ENCODE results near the gene ATP9B. TPM values are rescaled to one million over a fixed set of nuclear protein-coding genes. Genes with fewer than 3 reads are reported as not detected.
A peak's percentile ranks its signal among the peaks of the same experiment; 100 is the strongest.
"Not testable (repeated sequence)": the region's sequence is repeated elsewhere in the genome, so short reads cannot be mapped to it uniquely, and the experiment has no call there.

ATP9B gene
- total RNA-seq, 8 experiments from 2014 or later = 15.6 to 44.1 (median 21.6) TPM

DNA sequence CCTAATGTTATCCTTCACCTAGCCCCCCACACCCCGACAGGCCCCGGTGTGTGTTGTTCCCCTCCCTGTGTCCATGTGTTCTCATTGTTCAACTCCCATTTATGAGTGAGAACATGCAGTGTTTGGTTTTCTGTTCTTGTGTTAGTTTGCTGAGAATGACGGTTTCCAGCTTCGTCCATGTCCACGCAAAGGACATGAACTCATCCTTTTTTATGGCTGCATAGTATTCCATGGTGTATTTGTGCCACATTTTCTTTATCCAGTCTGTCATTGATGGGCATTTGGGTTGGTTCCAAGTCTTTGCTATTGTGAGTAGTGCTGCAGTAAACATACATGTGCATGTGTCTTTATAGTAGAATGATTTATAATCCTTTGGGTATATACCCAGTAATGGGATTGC, 9.6 kb downstream of the ATP9B start:
- WGBS, 10 experiments = 93 to 100% (median 98%) methylated on average over 1 to 3 of the region's 5 CpGs; no CpG with 5 or more reads in 6 of the 10 experiments
- in situ Hi-C loops (cut with MboI; ENCODE audit: low pct_unique_long_range_greater_than_20kb in 2 of 9, low sequenced_read_pairs in 9 of 9, unreplicated experiment in 9 of 9); H3K4me3 ChIP-seq; H3K27ac ChIP-seq; H3K4me1 ChIP-seq (replicated peaks in 1 of 2); ATAC-seq (replicated peaks in 6 of 8): not testable (repeated sequence)

DNA sequence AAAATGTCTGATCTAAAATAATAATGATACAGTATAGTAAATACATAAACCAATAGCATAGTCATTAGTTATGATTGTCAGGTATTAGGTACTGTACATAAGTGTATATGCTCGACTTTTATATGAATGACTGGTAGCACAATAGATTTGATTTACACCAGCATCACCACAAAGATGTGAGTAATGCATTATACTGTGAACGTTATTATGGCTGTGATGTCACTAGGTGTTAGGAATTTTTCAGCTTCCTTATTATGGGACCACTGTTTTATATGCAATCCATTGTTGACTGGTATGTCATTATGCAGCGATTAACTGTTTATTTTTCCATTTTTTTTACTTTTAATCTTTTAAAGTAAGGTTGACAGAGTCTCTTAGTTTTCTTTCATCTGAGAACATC, 23.7 kb downstream of the ATP9B start:
- H3K27ac ChIP-seq = no peak overlapping the region
- H3K4me3 ChIP-seq = no peak overlapping the region
- 71 to 100% (median 82%) methylated on average over 1 to 3 of the region's 3 CpGs for WGBS, 10 experiments
- H3K4me1 ChIP-seq (replicated peaks in 1 of 2) = no peaks in the 10 kb centered on the region
- peak in 2 of 8 experiments; percentile 35 to 42 for ATAC-seq (replicated peaks in 6 of 8)
- in situ Hi-C loops (cut with MboI; ENCODE audit: low pct_unique_long_range_greater_than_20kb in 2 of 9, low sequenced_read_pairs in 9 of 9, unreplicated experiment in 9 of 9) = no loop called here

DNA sequence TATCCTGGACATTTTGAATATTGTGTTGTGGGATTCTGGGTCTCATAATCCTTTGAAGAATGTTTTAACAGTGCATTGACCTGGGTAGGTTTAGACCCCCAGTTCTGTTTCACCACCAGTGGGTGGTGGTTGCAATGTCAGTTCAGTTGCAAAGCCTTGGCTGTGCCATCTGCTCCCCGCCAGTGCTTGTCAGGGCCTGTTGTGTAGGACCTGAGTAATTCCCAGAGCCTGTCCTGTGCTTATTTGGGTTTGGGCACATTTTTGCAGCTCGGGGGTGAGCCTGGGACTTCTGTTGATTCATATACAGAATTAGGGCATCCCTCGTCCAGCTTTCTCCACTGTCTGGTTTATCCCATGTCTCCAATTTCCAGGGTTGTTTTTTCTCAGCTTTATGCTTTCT, 24.8 kb downstream of the ATP9B start:
- H3K4me1 ChIP-seq (replicated peaks in 1 of 2) = no peaks in the 10 kb centered on the region
- no peak overlapping the region for H3K27ac ChIP-seq
- no peak overlapping the region for H3K4me3 ChIP-seq
- 75 to 100% (median 87%) methylated on average over 1 to 3 of the region's 3 CpGs; no CpG with 5 or more reads in 1 of the 10 experiments for WGBS, 10 experiments
- no peak for ATAC-seq (replicated peaks in 6 of 8)
- in situ Hi-C loops (cut with MboI; ENCODE audit: low pct_unique_long_range_greater_than_20kb in 2 of 9, low sequenced_read_pairs in 9 of 9, unreplicated experiment in 9 of 9) = no loop called here

DNA sequence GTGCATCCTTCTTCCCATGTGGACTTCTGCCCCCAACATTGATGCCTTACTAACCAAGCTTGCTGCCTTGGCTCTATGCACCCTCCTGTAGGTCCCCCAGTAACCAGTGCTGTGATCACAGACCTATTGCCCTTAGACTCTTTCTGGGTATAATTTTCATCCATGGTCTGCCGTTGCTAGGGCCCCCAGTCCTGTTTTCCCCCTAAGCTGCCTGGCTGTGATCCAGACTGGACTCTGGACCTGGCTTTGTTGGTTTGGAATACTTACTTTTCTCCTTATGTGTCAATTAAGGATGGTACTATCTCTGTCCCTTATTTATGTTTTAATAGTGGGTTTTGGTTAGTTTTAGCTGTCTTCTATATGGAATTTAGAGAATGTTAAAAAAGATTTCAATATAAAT, 26.0 kb downstream of the ATP9B start:
- H3K4me1 ChIP-seq (replicated peaks in 1 of 2) = no peaks in the 10 kb centered on the region
- no peak overlapping the region for H3K27ac ChIP-seq
- 13 to 67% (median 61%) methylated on average over 1 of the region's 1 CpG; no CpG with 5 or more reads in 6 of the 10 experiments for WGBS, 10 experiments
- ATAC-seq (replicated peaks in 6 of 8) = no peak
- in situ Hi-C loops (cut with MboI; ENCODE audit: low pct_unique_long_range_greater_than_20kb in 2 of 9, low sequenced_read_pairs in 9 of 9, unreplicated experiment in 9 of 9) = no loop called here
- no peak overlapping the region for H3K4me3 ChIP-seq

GRCh38 chr18:79100944-79101343, 31.8 kb downstream of the ATP9B start:
- Histone ChIP-seq H3K27ac (no peak overlapping the region), H3K4me3 (no peak overlapping the region), H3K4me1 (replicated peaks in 1 of 2) (no peaks in the 10 kb centered on the region)
- no peak for ATAC-seq (replicated peaks in 6 of 8)
- in situ Hi-C loops (cut with MboI; ENCODE audit: low pct_unique_long_range_greater_than_20kb in 2 of 9, low sequenced_read_pairs in 9 of 9, unreplicated experiment in 9 of 9) = no loop called here
- 14 to 100% (median 90%) methylated on average over 1 to 2 of the region's 2 CpGs; no CpG with 5 or more reads in 3 of the 10 experiments for WGBS, 10 experiments

DNA sequence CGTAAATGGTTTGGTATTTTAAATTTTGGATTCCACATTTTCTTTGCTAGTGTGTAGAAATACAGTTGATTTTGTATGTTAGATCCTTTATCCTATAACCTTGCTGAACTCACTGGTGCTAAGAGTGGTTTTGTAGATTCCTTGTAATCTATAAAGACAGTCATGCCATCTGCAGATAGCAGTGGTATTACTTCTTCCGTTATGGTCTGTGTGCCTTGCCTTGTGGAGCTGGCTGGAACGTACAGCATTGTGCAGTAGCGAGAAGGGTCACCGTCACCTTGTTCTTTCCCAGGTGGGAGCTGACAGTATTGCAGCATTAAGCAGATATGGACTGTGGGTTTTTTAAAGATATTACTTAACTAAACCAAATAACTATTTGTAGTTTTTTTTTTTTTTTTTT, 33.7 kb downstream of the ATP9B start:
- no peak for ATAC-seq (replicated peaks in 6 of 8)
- Histone ChIP-seq H3K4me3 (no peak overlapping the region), H3K4me1 (replicated peaks in 1 of 2) (no peaks in the 10 kb centered on the region), H3K27ac (no peak overlapping the region)
- in situ Hi-C loops (cut with MboI; ENCODE audit: low pct_unique_long_range_greater_than_20kb in 2 of 9, low sequenced_read_pairs in 9 of 9, unreplicated experiment in 9 of 9) = no loop called here
- WGBS, 10 experiments = 93 to 100% (median 98%) methylated on average over 1 to 5 of the region's 5 CpGs

GRCh38 chr18:79104137-79104536, 34.9 kb downstream of the ATP9B start:
- ATAC-seq (replicated peaks in 6 of 8) = no peak
- Histone ChIP-seq H3K27ac (no peak overlapping the region), H3K4me1 (replicated peaks in 1 of 2) (no peaks in the 10 kb centered on the region), H3K4me3 (no peak overlapping the region)
- in situ Hi-C loops (cut with MboI; ENCODE audit: low pct_unique_long_range_greater_than_20kb in 2 of 9, low sequenced_read_pairs in 9 of 9, unreplicated experiment in 9 of 9) = no loop called here
- WGBS, 10 experiments = 75 to 100% (median 100%) methylated on average over 1 to 2 of the region's 2 CpGs; no CpG with 5 or more reads in 1 of the 10 experiments

GRCh38 chr18:79105455-79105854, 36.3 kb downstream of the ATP9B start:
- WGBS, 10 experiments = 87 to 100% (median 97%) methylated on average over 1 to 6 of the region's 6 CpGs
- Histone ChIP-seq H3K4me3 (no peak overlapping the region), H3K27ac (no peak overlapping the region), H3K4me1 (replicated peaks in 1 of 2) (no peaks in the 10 kb centered on the region)
- no peak for ATAC-seq (replicated peaks in 6 of 8)
- in situ Hi-C loops (cut with MboI; ENCODE audit: low pct_unique_long_range_greater_than_20kb in 2 of 9, low sequenced_read_pairs in 9 of 9, unreplicated experiment in 9 of 9) = no loop called here

DNA sequence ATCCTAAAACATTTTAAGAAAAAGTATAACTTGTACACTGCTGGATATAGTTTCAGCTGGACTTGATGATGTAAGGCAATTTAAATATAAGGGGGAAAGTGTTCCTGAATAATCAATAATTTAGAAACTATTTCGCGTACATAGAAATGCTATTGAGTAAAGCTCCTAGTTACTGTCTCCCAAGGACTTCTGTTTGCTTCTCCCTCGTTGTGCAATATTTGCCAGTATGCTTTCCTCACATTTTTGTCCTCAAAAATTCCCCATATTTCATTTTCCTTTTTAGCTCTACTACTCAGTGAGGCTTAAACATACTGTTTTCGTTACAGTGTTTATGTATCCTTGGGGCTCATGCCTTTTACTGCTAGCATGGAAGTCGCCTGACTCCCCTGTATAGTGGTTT, 36.9 kb downstream of the ATP9B start:
- Histone ChIP-seq H3K27ac (no peak overlapping the region), H3K4me1 (replicated peaks in 1 of 2) (no peaks in the 10 kb centered on the region), H3K4me3 (no peak overlapping the region)
- 67 to 100% (median 87%) methylated on average over 3 to 5 of the region's 5 CpGs for WGBS, 10 experiments
- in situ Hi-C loops (cut with MboI; ENCODE audit: low pct_unique_long_range_greater_than_20kb in 2 of 9, low sequenced_read_pairs in 9 of 9, unreplicated experiment in 9 of 9) = no loop called here
- ATAC-seq (replicated peaks in 6 of 8) = no peak

GRCh38 chr18:79107886-79108285, 38.7 kb downstream of the ATP9B start:
- no peak overlapping the region for H3K27ac ChIP-seq
- no peaks in the 10 kb centered on the region for H3K4me1 ChIP-seq (replicated peaks in 1 of 2)
- in situ Hi-C loops (cut with MboI; ENCODE audit: low pct_unique_long_range_greater_than_20kb in 2 of 9, low sequenced_read_pairs in 9 of 9, unreplicated experiment in 9 of 9) = no loop called here
- WGBS, 10 experiments = 69 to 86% (median 76%) methylated on average over 1 to 4 of the region's 4 CpGs; no CpG with 5 or more reads in 4 of the 10 experiments
- H3K4me3 ChIP-seq = no peak overlapping the region
- ATAC-seq (replicated peaks in 6 of 8) = peak in 1 of 8 experiments; percentile 10

DNA sequence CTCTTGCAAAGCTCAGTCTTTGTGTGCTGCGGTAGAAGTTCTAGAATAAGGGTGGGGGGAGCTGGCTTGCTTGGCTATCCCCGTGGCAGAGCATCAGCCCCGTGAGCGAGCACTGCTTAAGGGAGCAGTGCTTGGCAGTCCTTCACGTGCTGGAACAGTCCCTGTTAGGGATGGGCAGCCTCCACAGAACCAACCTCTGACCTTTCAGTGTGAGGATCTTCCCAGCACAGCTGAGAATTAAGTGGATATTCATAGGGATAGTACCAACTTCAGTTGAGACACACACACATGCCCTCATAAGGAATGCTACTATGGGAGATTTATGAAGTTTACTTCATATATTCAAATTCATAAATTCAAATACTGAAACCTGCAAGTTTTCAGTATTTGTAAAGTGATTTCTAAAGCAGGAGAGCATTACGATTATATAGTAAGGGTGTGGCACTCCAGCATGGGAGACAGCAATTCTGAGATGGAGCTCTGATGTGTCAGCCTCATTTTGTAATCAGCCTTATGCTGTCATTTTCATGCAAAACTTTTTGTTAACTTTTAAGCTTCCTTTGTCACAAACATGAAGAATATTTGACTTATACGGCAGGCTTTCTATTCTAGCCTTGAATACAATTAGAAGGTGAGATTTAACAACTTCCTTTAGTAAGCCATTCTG, 39.5 kb downstream of the ATP9B start:
- H3K4me3 ChIP-seq = no peak overlapping the region
- ATAC-seq (replicated peaks in 6 of 8) = peak in 3 of 8 experiments; percentile 78 to 94 (median 93)
- H3K4me1 ChIP-seq (replicated peaks in 1 of 2) = no peaks in the 10 kb centered on the region
- in situ Hi-C loops (cut with MboI; ENCODE audit: low pct_unique_long_range_greater_than_20kb in 2 of 9, low sequenced_read_pairs in 9 of 9, unreplicated experiment in 9 of 9) = no loop called here
- 0 to 95% (median 69%) methylated on average over 1 to 7 of the region's 7 CpGs for WGBS, 10 experiments
- no peak overlapping the region for H3K27ac ChIP-seq

GRCh38 chr18:79111483-79111882, 42.3 kb downstream of the ATP9B start:
- Histone ChIP-seq H3K4me1 (replicated peaks in 1 of 2) (no peaks in the 10 kb centered on the region), H3K27ac (no peak overlapping the region), H3K4me3 (no peak overlapping the region)
- in situ Hi-C loops (cut with MboI; ENCODE audit: low pct_unique_long_range_greater_than_20kb in 2 of 9, low sequenced_read_pairs in 9 of 9, unreplicated experiment in 9 of 9) = no loop called here
- 51 to 100% (median 83%) methylated on average over 1 to 5 of the region's 5 CpGs; no CpG with 5 or more reads in 1 of the 10 experiments for WGBS, 10 experiments
- ATAC-seq (replicated peaks in 6 of 8) = no peak

- WGBS, 10 experiments = 39 to 100% (median 88%) methylated on average over 2 to 3 of the region's 3 CpGs; no CpG with 5 or more reads in 3 of the 10 experiments
- peak in 2 of 8 experiments; percentile 58 to 89 for ATAC-seq (replicated peaks in 6 of 8)
These were observed 48.2 kb downstream of the ATP9B start for GRCh38 chr18:79117385-79117784.

DNA sequence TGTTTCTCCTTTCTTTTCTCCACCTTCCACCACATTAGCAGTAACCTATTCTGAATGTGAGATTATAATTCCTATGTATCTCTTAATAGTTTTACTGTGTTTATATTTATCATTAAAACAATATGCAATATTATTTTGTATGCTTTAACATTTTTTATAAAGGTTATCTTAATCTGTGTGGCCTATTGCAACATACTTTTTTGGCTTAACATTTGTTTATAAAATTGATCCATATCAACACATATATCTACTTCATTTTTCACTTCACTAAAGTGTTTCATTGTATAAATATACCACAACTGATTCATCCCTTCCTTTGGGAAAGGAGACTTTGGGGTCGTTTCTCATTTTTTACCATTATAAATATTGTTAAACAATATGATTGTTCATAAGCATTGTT, 48.6 kb downstream of the ATP9B start:
- no peak for ATAC-seq (replicated peaks in 6 of 8)
- Histone ChIP-seq H3K27ac (no peak overlapping the region), H3K4me1 (replicated peaks in 1 of 2) (no peaks in the 10 kb centered on the region), H3K4me3 (no peak overlapping the region)
- in situ Hi-C loops (cut with MboI; ENCODE audit: low pct_unique_long_range_greater_than_20kb in 2 of 9, low sequenced_read_pairs in 9 of 9, unreplicated experiment in 9 of 9) = no loop called here
- 50 to 100% (median 89%) methylated on average over 1 of the region's 1 CpG; no CpG with 5 or more reads in 1 of the 10 experiments for WGBS, 10 experiments

More at GRCh38 chr18:79117385-79117784, 48.2 kb downstream of the ATP9B start:
- in situ Hi-C loops (cut with MboI; ENCODE audit: low pct_unique_long_range_greater_than_20kb in 2 of 9, low sequenced_read_pairs in 9 of 9, unreplicated experiment in 9 of 9) = no loop called here
- no peak overlapping the region for H3K4me3 ChIP-seq
- H3K4me1 ChIP-seq (replicated peaks in 1 of 2) = no peaks in the 10 kb centered on the region
- H3K27ac ChIP-seq = no peak overlapping the region

All from motor neuron (in vitro differentiated cells).